ENCODE data around the gene REP15. TPM values are rescaled to one million over a fixed set of nuclear protein-coding genes. Genes with fewer than 3 reads are reported as not detected.

The REP15 gene
- total RNA-seq, 1 experiment from 2014 or later = 0.86 TPM

DNA sequence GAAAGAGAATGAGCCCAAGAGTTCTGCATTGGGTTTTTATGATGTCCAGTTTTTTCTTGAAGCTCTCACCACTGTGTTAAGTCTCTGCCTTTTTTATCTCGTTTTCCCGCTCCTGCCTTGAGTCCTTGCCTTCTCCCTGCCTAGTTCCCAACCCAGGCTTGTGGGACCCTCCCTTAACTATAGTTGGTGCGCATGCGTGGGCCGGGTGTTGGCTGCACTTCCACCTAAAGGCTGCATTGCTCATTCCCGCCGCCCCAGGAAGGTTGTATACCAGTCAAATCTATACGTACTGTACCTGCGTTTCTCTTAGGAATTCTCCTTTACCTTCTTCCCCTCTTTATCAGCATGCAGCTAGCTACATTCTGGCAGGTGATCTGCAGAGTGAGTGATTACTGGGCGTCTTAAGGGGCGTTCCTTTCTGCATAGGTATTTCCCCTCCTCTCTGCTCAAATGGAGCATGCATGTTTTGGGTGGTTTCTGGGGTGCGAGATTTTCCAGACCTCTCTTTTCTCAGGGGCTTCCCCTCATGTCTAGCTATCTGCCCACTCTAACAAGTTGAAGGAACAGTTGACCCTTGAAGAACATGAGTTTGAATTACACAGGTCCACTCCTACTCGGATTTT lies 6.6 kb upstream of the REP15 start:
- Histone ChIP-seq H3K4me3 (replicated peaks in 1 of 2; ENCODE audit: low read depth in 1 of 2, low read length in 2 of 2) (no peak overlapping the region), H3K79me2 (ENCODE audit: insufficient read depth, low read length) (no peaks in the 10 kb centered on the region), H3K4me2 (ENCODE audit: low read length) (no peak overlapping the region), H3K9me2 (ENCODE audit: insufficient read depth) (no peaks in the 10 kb centered on the region), H4K20me1 (ENCODE audit: insufficient read depth) (no peaks in the 10 kb centered on the region), H3K9ac (ENCODE audit: low read length) (no peak overlapping the region), H3K27me3 (ENCODE audit: insufficient read depth, low read length) (no peaks in the 10 kb centered on the region), H3K36me3 (ENCODE audit: control insufficient read depth in 1 of 2, insufficient read depth in 2 of 2, low read length in 2 of 2) (peaks cover 19 to 27% of the 10 kb centered on the region in 2 experiments), H3K9me3 (ENCODE audit: control insufficient read depth in 1 of 2, insufficient read depth in 1 of 2, low read depth in 1 of 2, low read length in 2 of 2) (no peaks in the 10 kb centered on the region), H3K4me1 (ENCODE audit: control insufficient read depth in 1 of 2, insufficient read depth in 2 of 2, low read length in 2 of 2) (no peaks in the 10 kb centered on the region), H2AFZ (ENCODE audit: low read depth, low read length, poor library complexity, severe bottlenecking) (no peak overlapping the region), H3K27ac (ENCODE audit: low read depth, low read length) (no peak overlapping the region)
- no TSS peak for BruUV-seq (replicated peaks)
- POLR2A ChIA-PET = no interaction called here
- DNase-seq (ENCODE audit: low read depth, low spot score) (no peak), ATAC-seq (no peak)
- TF ChIP-seq, protein P1, sequence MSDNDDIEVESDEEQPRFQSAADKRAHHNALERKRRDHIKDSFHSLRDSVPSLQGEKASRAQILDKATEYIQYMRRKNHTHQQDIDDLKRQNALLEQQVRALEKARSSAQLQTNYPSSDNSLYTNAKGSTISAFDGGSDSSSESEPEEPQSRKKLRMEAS (IDR thresholded peaks at IDR 0.05) = no peak
- TF ChIP-seq EZH2 (IDR thresholded peaks at IDR 0.05) (no peak), EGR1 (IDR thresholded peaks at IDR 0.05; ENCODE audit: low read depth) (no peak), SIN3A (IDR thresholded peaks at IDR 0.05; ENCODE audit: low read depth) (no peak)
- intact Hi-C loops (cut with micrococcal nuclease) = no loop called here
- RAD21 ChIA-PET (ENCODE audit: low non-redundant PET in 1 of 2, low total read pairs in 2 of 2, uncharacterized antibody in 2 of 2, unreplicated experiment in 2 of 2) = no interaction called here
- CTCF ChIA-PET = no interaction called here

DNA sequence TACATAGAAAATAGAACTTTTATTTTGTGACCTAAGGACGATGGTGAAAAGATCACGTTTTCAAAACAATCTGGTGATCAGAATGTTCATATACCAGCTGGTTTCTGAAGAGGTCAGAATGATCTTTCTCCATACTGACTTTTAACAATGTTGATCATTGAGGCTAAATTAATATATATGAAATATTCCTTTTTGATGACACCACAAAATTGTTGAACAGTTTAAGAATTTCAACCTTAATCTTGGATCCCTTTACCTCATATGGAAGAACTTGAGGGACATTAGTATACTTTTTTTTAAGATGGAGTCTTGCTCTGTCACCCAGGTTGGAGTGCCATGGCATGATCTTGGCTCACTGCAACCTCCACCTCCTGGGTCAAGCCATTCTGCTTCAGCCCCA lies 2.8 kb upstream of the REP15 start:
- Histone ChIP-seq H3K9me3 (ENCODE audit: control insufficient read depth in 1 of 2, insufficient read depth in 1 of 2, low read depth in 1 of 2, low read length in 2 of 2) (no peaks in the 10 kb centered on the region), H3K27me3 (ENCODE audit: insufficient read depth, low read length) (no peaks in the 10 kb centered on the region), H2AFZ (ENCODE audit: low read depth, low read length, poor library complexity, severe bottlenecking) (no peak overlapping the region), H3K79me2 (ENCODE audit: insufficient read depth, low read length) (no peaks in the 10 kb centered on the region), H3K9ac (ENCODE audit: low read length) (no peak overlapping the region), H4K20me1 (ENCODE audit: insufficient read depth) (no peaks in the 10 kb centered on the region), H3K4me1 (ENCODE audit: control insufficient read depth in 1 of 2, insufficient read depth in 2 of 2, low read length in 2 of 2) (no peaks in the 10 kb centered on the region), H3K9me2 (ENCODE audit: insufficient read depth) (no peaks in the 10 kb centered on the region), H3K4me2 (ENCODE audit: low read length) (no peak overlapping the region), H3K27ac (ENCODE audit: low read depth, low read length) (no peak overlapping the region), H3K36me3 (ENCODE audit: control insufficient read depth in 1 of 2, insufficient read depth in 2 of 2, low read length in 2 of 2) (peaks cover 11 to 22% of the 10 kb centered on the region in 2 experiments), H3K4me3 (replicated peaks in 1 of 2; ENCODE audit: low read depth in 1 of 2, low read length in 2 of 2) (no peak overlapping the region)
- ATAC-seq (no peak), DNase-seq (ENCODE audit: low read depth, low spot score) (no peak)
- RAD21 ChIA-PET (ENCODE audit: low non-redundant PET in 1 of 2, low total read pairs in 2 of 2, uncharacterized antibody in 2 of 2, unreplicated experiment in 2 of 2) = no interaction called here
- TF ChIP-seq ELF1 (IDR thresholded peaks at IDR 0.05; ENCODE audit: borderline replicate concordance, low read depth) = no peak
- CTCF ChIA-PET = no interaction called here
- intact Hi-C loops (cut with micrococcal nuclease) = no loop called here
- POLR2A ChIA-PET = no interaction called here
- BruUV-seq (replicated peaks) = no TSS peak

Data from HCT116 (cell line).